Measurements from ENCODE around the gene KIAA0586. TPM values are rescaled to one million over a fixed set of nuclear protein-coding genes. Genes with fewer than 3 reads are reported as not detected.

KIAA0586 gene
- total and polyA plus RNA-seq, 7 donors = 2.5 to 14.2 (median 6.2) TPM

GRCh38 chr14:58560208-58560607 is 132.7 kb downstream of the KIAA0586 start:
- 54 to 59% (median 56%) methylated on average over 3 of the region's 3 CpGs for WGBS, 3 donors
- intact Hi-C loops (cut with DNase I) = no loop called here

GRCh38 chr14:58562141-58562540 is 134.6 kb downstream of the KIAA0586 start:
- H3K9me3 ChIP-seq = no peaks in the 10 kb centered on the region
- H3K27ac ChIP-seq = no peak overlapping the region
- no peaks in the 10 kb centered on the region for H3K27me3 ChIP-seq (ENCODE audit: insufficient read depth in 3 of 3, low read length in 2 of 3)
- intact Hi-C loops (cut with DNase I) = no loop called here
- ATAC-seq = no peak
- H3K4me3 ChIP-seq = no peak overlapping the region
- no peak for DNase-seq
- WGBS, 3 donors = 47 to 62% (median 59%) methylated on average over 2 of the region's 2 CpGs
- no peaks in the 10 kb centered on the region for H3K4me1 ChIP-seq
- TF ChIP-seq CTCF (IDR thresholded peaks at IDR 0.05) = no peak
- H3K36me3 ChIP-seq (ENCODE audit: insufficient read depth in 1 of 2, low read depth in 1 of 2) = no peaks in the 10 kb centered on the region

More at GRCh38 chr14:58560208-58560607, 132.7 kb downstream of the KIAA0586 start:
- DNase-seq (no peak), ATAC-seq (no peak)
- Histone ChIP-seq H3K27me3 (ENCODE audit: insufficient read depth in 3 of 3, low read length in 2 of 3) (no peaks in the 10 kb centered on the region), H3K36me3 (ENCODE audit: insufficient read depth in 1 of 2, low read depth in 1 of 2) (no peaks in the 10 kb centered on the region), H3K4me3 (no peak overlapping the region), H3K9me3 (no peaks in the 10 kb centered on the region), H3K27ac (no peak overlapping the region), H3K4me1 (no peaks in the 10 kb centered on the region)
- TF ChIP-seq CTCF (IDR thresholded peaks at IDR 0.05) = no peak

GRCh38 chr14:58563978-58564377 is 136.5 kb downstream of the KIAA0586 start:
- H3K9me3 ChIP-seq = no peaks in the 10 kb centered on the region
- ATAC-seq (no peak), DNase-seq (no peak)
- H3K27ac ChIP-seq = no peak overlapping the region
- WGBS, 3 donors = 69 to 80% (median 76%) methylated on average over 3 of the region's 3 CpGs
- no peak overlapping the region for H3K4me3 ChIP-seq
- intact Hi-C loops (cut with DNase I) = no loop called here
- no peak for TF ChIP-seq CTCF (IDR thresholded peaks at IDR 0.05)
- no peaks in the 10 kb centered on the region for H3K27me3 ChIP-seq (ENCODE audit: insufficient read depth in 3 of 3, low read length in 2 of 3)
- H3K4me1 ChIP-seq = no peaks in the 10 kb centered on the region
- no peaks in the 10 kb centered on the region for H3K36me3 ChIP-seq (ENCODE audit: insufficient read depth in 1 of 2, low read depth in 1 of 2)

GRCh38 chr14:58565832-58566231 is 138.3 kb downstream of the KIAA0586 start:
- H3K36me3 ChIP-seq (ENCODE audit: insufficient read depth in 1 of 2, low read depth in 1 of 2) = no peaks in the 10 kb centered on the region
- no peak overlapping the region for H3K27ac ChIP-seq
- H3K4me3 ChIP-seq = no peak overlapping the region
- no peak for DNase-seq
- no peak for TF ChIP-seq CTCF (IDR thresholded peaks at IDR 0.05)
- H3K9me3 ChIP-seq = no peaks in the 10 kb centered on the region
- intact Hi-C loops (cut with DNase I) = no loop called here
- H3K27me3 ChIP-seq (ENCODE audit: insufficient read depth in 3 of 3, low read length in 2 of 3) = no peaks in the 10 kb centered on the region
- 82 to 89% (median 89%) methylated on average over 4 of the region's 4 CpGs for WGBS, 3 donors
- H3K4me1 ChIP-seq = no peaks in the 10 kb centered on the region
- no peak for ATAC-seq

GRCh38 chr14:58566979-58567378 is 139.5 kb downstream of the KIAA0586 start:
- TF ChIP-seq CTCF (IDR thresholded peaks at IDR 0.05) = no peak
- H3K4me3 ChIP-seq = no peak overlapping the region
- ATAC-seq = no peak
- H3K9me3 ChIP-seq = no peaks in the 10 kb centered on the region
- intact Hi-C loops (cut with DNase I) = no loop called here
- 78 to 87% (median 80%) methylated on average over 3 of the region's 3 CpGs for WGBS, 3 donors
- H3K4me1 ChIP-seq = no peaks in the 10 kb centered on the region
- H3K36me3 ChIP-seq (ENCODE audit: insufficient read depth in 1 of 2, low read depth in 1 of 2) = no peaks in the 10 kb centered on the region
- no peak overlapping the region for H3K27ac ChIP-seq
- no peaks in the 10 kb centered on the region for H3K27me3 ChIP-seq (ENCODE audit: insufficient read depth in 3 of 3, low read length in 2 of 3)
- DNase-seq = no peak

Measured in psoas muscle (tissue), 8 donors.